ENCODE measurements around the gene DTX1. TPM values are rescaled to one million over a fixed set of nuclear protein-coding genes. Genes with fewer than 3 reads are reported as not detected.

DTX1 gene
- total and polyA plus RNA-seq, 2 donors (not counting 3 experiments of a cell fraction or from before 2014, with no cell fraction given): 0.06 to 0.22 TPM

- Histone ChIP-seq H3K36me3 (ENCODE audit: control insufficient read depth in 2 of 2, extremely low read depth in 1 of 2, insufficient read depth in 2 of 2, low read length in 2 of 2) (no peaks in the 10 kb centered on the region), H3K4me1 (ENCODE audit: control insufficient read depth, extremely low read depth, insufficient read depth, low read length) (no peaks in the 10 kb centered on the region), H2AFZ (ENCODE audit: low read depth, low read length) (no peak overlapping the region), H4K20me1 (replicated peaks; ENCODE audit: control insufficient read depth, extremely low read depth, insufficient read depth, low read length) (no peaks in the 10 kb centered on the region), H3K4me2 (ENCODE audit: insufficient read depth, low read length) (no peak overlapping the region), H3K9ac (replicated peaks; ENCODE audit: extremely low read depth, insufficient read depth, low read length) (no peak overlapping the region), H3K27me3 (ENCODE audit: control insufficient read depth in 2 of 2, insufficient read depth in 2 of 2, low read length in 2 of 2) (peaks cover 0 to 2% of the 10 kb centered on the region in 2 experiments), H3K4me3 (replicated peaks in 1 of 3; ENCODE audit: insufficient read depth in 1 of 3, low read depth in 1 of 3, low read length in 3 of 3) (no peak overlapping the region), H3K79me2 (ENCODE audit: control insufficient read depth, insufficient read depth, low read length) (no peaks in the 10 kb centered on the region), H3K9me1 (replicated peaks; ENCODE audit: control insufficient read depth, extremely low read depth, insufficient read depth, low read length) (no peaks in the 10 kb centered on the region), H3K9me3 (replicated peaks; ENCODE audit: control insufficient read depth, insufficient read depth, low read length) (no peaks in the 10 kb centered on the region), H3K27ac (ENCODE audit: insufficient read depth, low read depth, low read length) (no peak overlapping the region)
- BruUV-seq (replicated peaks): no TSS peak
- intact Hi-C loops (cut with micrococcal nuclease) (no loop called here), dilution Hi-C loops (cut with MboI; ENCODE audit: extremely low pct_ligation_motif_present, low sequenced_read_pairs) (no loop called here)
- DNase-seq (ENCODE audit: low read depth, low spot score): no peak
- TF ChIP-seq MAX (IDR thresholded peaks at IDR 0.05; ENCODE audit: insufficient read depth, insufficient read length): no peak
- TF ChIP-seq FOS (IDR thresholded peaks at IDR 0.05; ENCODE audit: borderline replicate concordance, insufficient read depth, low read length): no peak
- no peak for TF ChIP-seq MYC (IDR thresholded peaks at IDR 0.05; ENCODE audit: low read depth, low read length)
- no peak for TF ChIP-seq POLR2A (IDR thresholded peaks at IDR 0.05; ENCODE audit: low read depth, low read length)
- TF ChIP-seq EZH2 (IDR thresholded peaks at IDR 0.05; ENCODE audit: borderline replicate concordance, low read depth, low read length, severe bottlenecking): no peak
- TF ChIP-seq CTCF (IDR thresholded peaks at IDR 0.05; ENCODE audit: extremely low read depth in 1 of 2, insufficient read depth in 1 of 2, low read depth in 1 of 2, low read length in 2 of 2): no peak
- no peak for TF ChIP-seq POLR2AphosphoS5 (IDR thresholded peaks at IDR 0.05; ENCODE audit: insufficient read depth, low read depth, low read length)
- TF ChIP-seq JUN (IDR thresholded peaks at IDR 0.05; ENCODE audit: borderline replicate concordance, insufficient read depth, insufficient read length, low read depth): no peak
- TF ChIP-seq GATA2 (IDR thresholded peaks at IDR 0.05; ENCODE audit: insufficient read depth, insufficient read length, low read depth, low read length): no peak
- no peak for FAIRE-seq
- POLR2A ChIA-PET: no interaction called here
- CTCF ChIA-PET: interaction anchor here (1.8 kb wide), 1 partner anchor 112 kb away, joined by 7 read pairs; no protein-coding TSS in a partner anchor
Observed at GRCh38 chr12:113104953-113105510, 48.5 kb downstream of the DTX1 start.
